Activated CD4-positive, alpha-beta T cell treated with anti-CD3 and anti-CD28 coated beads for 36 hours (primary cell): ENCODE data around the gene OVCA2. TPM values are rescaled to one million over a fixed set of nuclear protein-coding genes. Genes with fewer than 3 reads are reported as not detected.
A peak's percentile ranks its signal among the peaks of the same experiment; 100 is the strongest.

Source experiments
- ATAC-seq: fragments of 200-7000 bp; cut with Tn5 transposase; one replicate; pipeline ENCODE4 v1.10.0; 2021; ENCODE audit warnings: mild to moderate bottlenecking, moderate library complexity
- CTCF ChIA-PET: fragments of 350-600 bp; sonication (Branson Sonifier 250); formaldehyde crosslinking; loops from one replicate; lab custom pipeline; 2021; ENCODE audit warnings: antibody characterized with exemption; lab: Charles Lee
- POLR2A ChIA-PET: fragments of 350-600 bp; sonication (Branson Sonifier 250); formaldehyde crosslinking; loops from one replicate; lab custom pipeline; 2021; ENCODE audit warnings: antibody characterized with exemption, inconsistent platforms; lab: Charles Lee
- DNase-seq: peaks from one replicate; pipeline ENCODE4 v3.0.0-alpha.2; 2020
- H3K27ac Mint-ChIP-seq: one replicate; pipeline ENCODE4 v1.8.0; 2021; ENCODE audit warnings: mixed read lengths
- H3K27me3 Mint-ChIP-seq: one replicate; pipeline ENCODE4 v1.8.0; 2021; ENCODE audit warnings: mixed read lengths
- H3K36me3 Mint-ChIP-seq: one replicate; pipeline ENCODE4 v1.8.0; 2021; ENCODE audit warnings: low read depth, mixed read lengths
- H3K4me1 Mint-ChIP-seq: one replicate; pipeline ENCODE4 v1.8.0; 2021; ENCODE audit warnings: mixed read lengths
- H3K4me3 Mint-ChIP-seq: one replicate; pipeline ENCODE4 v1.8.0; 2021; ENCODE audit warnings: mild to moderate bottlenecking, moderate library complexity, mixed read lengths
- H3K9me3 Mint-ChIP-seq: one replicate; pipeline ENCODE4 v1.8.0; 2021; ENCODE audit warnings: low read depth, mixed read lengths
- intact Hi-C, 2 experiments: fragments of 100-400 bp; cut with DNase I in 1 of 2; cut with micrococcal nuclease in 1 of 2; formaldehyde crosslinking; loops; one replicate each; pipeline versions ENCODE4 v1.14.2 to v1.15.1; 2022 to 2024; cut with DNase I, micrococcal nuclease
- total RNA-seq, 2 experiments: library from RNA; stranded (reverse); gene quantifications; one replicate each; pipeline ENCODE4 v1.2.3, GENCODE V29; 2021

The OVCA2 gene
- total RNA-seq: 10 to 100 TPM; 31.4 to 38.6 TPM

DNA sequence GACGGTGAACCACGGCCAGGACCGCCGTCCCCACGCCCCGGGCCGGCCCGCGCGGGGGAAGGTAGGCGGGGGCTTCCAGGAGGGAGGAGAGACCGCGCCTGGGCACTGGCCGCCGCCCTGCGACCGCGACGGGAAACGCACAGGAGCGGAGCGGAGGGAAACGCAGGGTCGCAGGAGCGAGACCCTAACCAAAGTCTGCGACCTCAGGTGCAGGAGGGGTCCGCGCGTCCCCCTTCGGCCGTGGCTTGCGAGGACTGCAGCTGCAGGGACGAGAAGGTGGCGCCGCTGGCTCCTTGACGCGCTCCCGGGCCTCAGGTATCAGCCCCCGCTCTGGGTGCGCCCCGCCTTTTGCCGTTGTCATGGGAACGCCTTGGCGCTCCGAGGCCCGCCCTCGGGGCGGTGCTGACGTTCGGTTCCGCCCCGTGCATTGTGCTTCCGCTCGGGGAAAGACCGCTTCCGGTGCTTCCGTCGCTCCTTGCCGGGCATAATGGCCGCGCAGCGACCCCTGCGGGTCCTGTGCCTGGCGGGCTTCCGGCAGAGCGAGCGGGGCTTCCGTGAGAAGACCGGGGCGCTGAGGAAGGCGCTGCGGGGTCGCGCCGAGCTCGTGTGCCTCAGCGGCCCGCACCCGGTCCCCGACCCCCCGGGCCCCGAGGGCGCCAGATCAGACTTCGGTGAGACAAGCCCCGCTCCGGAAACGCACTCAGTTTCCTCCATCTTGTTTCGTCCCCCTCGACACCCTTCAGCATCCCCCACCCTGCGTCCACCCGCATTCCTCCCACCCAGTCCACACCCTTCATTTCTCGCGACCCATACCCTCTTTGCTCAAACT is at the start of gene OVCA2:
TSS of gene OVCA2 (plus strand) at position 462 of the 829 bp plus-strand sequence. CDS start at position 488, 26 bp downstream.
- ATAC-seq: peak; percentile 92
- POLR2A ChIA-PET: no interaction called here
- H3K36me3 Mint-ChIP-seq: peaks cover 26% of the 10 kb centered on the region
- CTCF ChIA-PET: interaction anchor here (0.8 to 2.2 kb wide), 6 partner anchors 10 to 29 kb away, joined by 3 to 6 read pairs (median 4); partner anchors contain the start of gene HIC1
- peak; percentile 99 for DNase-seq
- intact Hi-C loops: loop anchor here (1.0 to 5.0 kb wide), 8 partner anchors 11 to 393 kb away; partner anchors contain the start of genes DPH1 (in 1 of the 2), PRPF8 (in 1 of the 2), RILP (in 1 of the 2) and SMG6 (in 1 of the 2)
- no peaks in the 10 kb centered on the region for H3K9me3 Mint-ChIP-seq
- H3K4me1 Mint-ChIP-seq: peaks cover 23% of the 10 kb centered on the region
- H3K4me3 Mint-ChIP-seq: peak within 1 kb of the TSS; percentile 95
- peak within 1 kb of the TSS; percentile 95 for H3K27ac Mint-ChIP-seq
- no peaks in the 10 kb centered on the region for H3K27me3 Mint-ChIP-seq

DNA sequence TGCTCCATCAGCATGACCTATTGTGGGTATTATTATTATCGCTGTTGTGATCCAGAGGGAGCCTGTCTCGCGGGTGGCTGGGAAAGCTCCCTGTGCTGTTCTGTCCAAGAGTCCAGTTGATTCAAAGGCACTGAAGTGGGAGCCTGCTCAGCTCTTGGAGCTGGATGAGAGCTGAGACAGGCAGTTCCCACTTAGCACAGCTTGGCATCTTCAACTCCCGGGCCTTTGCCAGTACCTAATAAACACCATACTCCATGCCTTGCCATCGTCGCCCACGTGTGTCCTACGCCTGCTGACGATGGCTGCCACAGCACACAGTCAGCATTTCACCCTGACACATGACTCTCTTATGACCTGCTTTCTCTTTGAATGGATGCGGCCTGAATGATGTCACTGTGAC is 49.3 kb upstream of the OVCA2 start:
- Mint-ChIP-seq H3K27me3 (peaks cover 17% of the 10 kb centered on the region), H3K27ac (no peak overlapping the region), H3K4me3 (no peak overlapping the region), H3K9me3 (no peaks in the 10 kb centered on the region), H3K36me3 (no peaks in the 10 kb centered on the region), H3K4me1 (no peaks in the 10 kb centered on the region)
- CTCF ChIA-PET: no interaction called here
- DNase-seq: no peak
- ATAC-seq: no peak
- POLR2A ChIA-PET: no interaction called here
- intact Hi-C loops: no loop called here

DNA sequence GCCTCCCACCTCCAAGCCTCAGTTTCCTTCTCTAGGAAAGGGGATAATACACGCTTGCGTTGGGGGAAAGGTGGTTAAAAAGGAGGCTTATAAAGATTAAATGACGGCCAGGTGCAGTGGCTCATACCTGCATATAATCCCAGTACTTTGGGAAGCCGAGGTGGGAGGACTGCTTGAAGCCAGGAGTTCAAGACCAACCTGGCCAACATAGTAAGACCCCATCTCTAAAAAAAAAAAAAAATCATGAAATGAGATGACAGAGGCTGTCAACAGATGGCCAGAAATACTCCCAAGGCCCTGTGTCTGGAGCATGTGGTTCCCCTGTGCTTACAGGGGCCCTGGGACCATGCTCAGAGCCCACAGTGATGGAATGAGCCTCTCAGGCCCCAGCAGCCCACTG is 47.1 kb upstream of the OVCA2 start:
- no peak for ATAC-seq
- no peak for DNase-seq
- no peaks in the 10 kb centered on the region for H3K36me3 Mint-ChIP-seq
- no peak overlapping the region for H3K27ac Mint-ChIP-seq
- H3K9me3 Mint-ChIP-seq: no peaks in the 10 kb centered on the region
- intact Hi-C loops: no loop called here
- ChIA-PET POLR2A (no interaction called here), CTCF (interaction anchor here (0.6 kb wide), 1 partner anchor 9 kb away, joined by 3 read pairs; no protein-coding TSS in a partner anchor)
- H3K4me1 Mint-ChIP-seq: no peaks in the 10 kb centered on the region
- peaks cover 25% of the 10 kb centered on the region for H3K27me3 Mint-ChIP-seq
- no peak overlapping the region for H3K4me3 Mint-ChIP-seq

DNA sequence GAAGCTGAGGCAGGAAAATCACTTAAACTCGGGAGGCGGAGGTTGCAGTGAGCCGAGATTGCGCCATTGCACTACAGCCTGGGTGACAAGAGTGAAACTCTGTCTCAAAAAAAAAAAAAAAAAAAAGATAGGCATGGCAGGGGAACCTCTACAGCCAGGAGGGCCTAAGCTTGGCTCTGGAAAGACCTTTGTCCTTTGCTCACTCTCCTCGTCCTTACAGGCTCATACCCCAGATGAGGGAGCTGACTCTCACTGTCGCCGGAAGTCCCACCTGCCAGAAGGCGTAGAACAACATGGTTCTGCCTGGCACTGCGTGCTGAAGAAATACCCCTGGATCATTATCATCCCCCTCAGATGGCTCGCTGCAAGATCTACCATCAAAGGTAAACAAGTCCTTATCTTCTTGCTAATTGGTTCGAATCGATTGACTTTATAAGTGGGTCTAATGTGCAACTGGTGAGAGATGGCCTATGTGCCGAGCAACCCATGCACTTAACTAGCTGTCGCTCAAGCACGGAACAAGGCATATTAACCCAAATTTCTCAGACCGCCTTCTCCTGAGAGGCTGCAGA is 46.4 kb upstream of the OVCA2 start:
- H3K27me3 Mint-ChIP-seq: peaks cover 25% of the 10 kb centered on the region

DNA sequence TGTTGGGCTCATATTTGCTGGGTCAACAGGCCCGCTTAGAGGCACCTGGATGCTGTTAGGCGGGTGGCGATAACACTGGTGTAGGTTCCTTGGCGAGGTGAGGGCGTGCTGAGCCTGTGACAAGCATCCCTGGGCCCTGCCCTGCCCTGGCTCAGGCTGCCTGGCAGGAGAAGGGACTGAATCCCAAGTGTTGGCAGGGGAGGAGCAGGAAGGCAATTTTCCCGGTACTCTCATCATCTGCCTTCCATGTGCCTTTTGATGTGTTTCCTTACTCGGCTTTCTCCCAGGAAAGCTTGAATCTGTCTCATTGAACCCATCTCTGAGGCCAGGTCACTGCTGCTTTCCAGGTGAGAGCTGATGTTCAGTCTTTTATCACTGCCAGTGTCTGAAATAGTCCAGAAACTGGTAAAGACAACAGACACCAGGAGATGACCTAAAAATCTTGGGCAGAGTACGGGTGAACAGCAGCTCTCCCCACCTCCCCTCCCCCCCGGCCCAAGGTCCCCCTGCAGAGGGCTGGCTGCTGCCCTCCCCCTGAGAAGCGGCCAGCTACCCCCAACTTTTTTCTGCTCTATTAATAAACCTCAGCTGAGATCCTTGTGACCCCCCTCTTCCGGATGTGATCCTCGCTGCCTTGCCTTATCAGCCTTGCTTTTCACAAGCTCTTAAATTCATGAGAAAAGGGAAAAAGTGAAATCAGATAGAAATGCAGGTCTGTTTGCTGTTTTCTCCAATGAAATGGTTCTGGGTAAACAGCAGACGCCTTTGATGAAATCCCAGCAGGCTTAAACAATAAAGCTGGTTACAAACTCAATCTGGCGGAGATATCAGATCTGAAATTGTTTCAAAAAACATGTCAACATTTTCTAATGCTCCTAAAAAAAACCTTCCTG is 45.7 kb upstream of the OVCA2 start:
- POLR2A ChIA-PET: no interaction called here
- DNase-seq (no peak), ATAC-seq (no peak)
- no peak overlapping the region for H3K4me3 Mint-ChIP-seq
- H3K4me1 Mint-ChIP-seq: no peaks in the 10 kb centered on the region
- H3K27ac Mint-ChIP-seq: no peak overlapping the region
- CTCF ChIA-PET: interaction anchor here (0.6 to 0.7 kb wide), 3 partner anchors 218 to 1986 kb away, joined by 3 to 6 read pairs (median 3); no protein-coding TSS in a partner anchor
- H3K9me3 Mint-ChIP-seq: no peaks in the 10 kb centered on the region
- intact Hi-C loops: no loop called here
- peaks cover 23% of the 10 kb centered on the region for H3K27me3 Mint-ChIP-seq
- H3K36me3 Mint-ChIP-seq: no peaks in the 10 kb centered on the region

More for the DNA sequence above, 46.4 kb upstream of the OVCA2 start:
- Mint-ChIP-seq H3K9me3 (no peaks in the 10 kb centered on the region), H3K36me3 (no peaks in the 10 kb centered on the region), H3K4me3 (no peak overlapping the region), H3K4me1 (no peaks in the 10 kb centered on the region), H3K27ac (no peak overlapping the region)
- CTCF ChIA-PET: interaction anchor here (0.7 kb wide), 1 partner anchor 385 kb away, joined by 6 read pairs; no protein-coding TSS in a partner anchor
- DNase-seq (no peak), ATAC-seq (no peak)
- intact Hi-C loops: no loop called here
- POLR2A ChIA-PET: no interaction called here

DNA sequence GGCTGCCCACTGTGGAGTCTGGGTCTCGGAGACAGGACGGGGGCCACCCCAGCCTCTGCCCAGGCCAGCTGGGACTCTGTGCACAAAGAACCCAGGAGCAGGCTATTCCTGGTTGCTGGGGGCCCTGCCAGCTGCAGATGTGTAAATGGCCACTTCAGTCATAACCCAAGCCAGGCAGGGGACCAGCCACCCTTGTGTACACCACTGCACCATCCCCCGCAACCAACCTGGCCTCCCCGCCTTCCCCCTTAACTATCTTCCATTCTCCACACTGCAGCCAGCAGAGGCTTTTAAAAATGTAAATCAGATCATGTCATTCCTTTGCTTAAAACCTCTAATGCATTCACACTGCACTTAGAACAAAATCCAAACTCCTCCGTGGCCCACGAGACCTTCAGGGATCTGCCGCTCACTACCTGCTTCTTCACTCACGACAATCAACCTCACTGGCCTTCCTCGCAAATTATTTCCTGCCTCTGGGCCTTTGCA is 45.0 kb upstream of the OVCA2 start:
- H3K4me3 Mint-ChIP-seq: no peak overlapping the region
- peaks cover 23% of the 10 kb centered on the region for H3K27me3 Mint-ChIP-seq
- no peaks in the 10 kb centered on the region for H3K4me1 Mint-ChIP-seq
- no peaks in the 10 kb centered on the region for H3K36me3 Mint-ChIP-seq
- CTCF ChIA-PET: interaction anchor here (0.6 kb wide), 1 partner anchor 201 kb away, joined by 4 read pairs; no protein-coding TSS in a partner anchor
- ATAC-seq (no peak), DNase-seq (no peak)
- no peaks in the 10 kb centered on the region for H3K9me3 Mint-ChIP-seq
- intact Hi-C loops: no loop called here
- H3K27ac Mint-ChIP-seq: no peak overlapping the region
- POLR2A ChIA-PET: no interaction called here

DNA sequence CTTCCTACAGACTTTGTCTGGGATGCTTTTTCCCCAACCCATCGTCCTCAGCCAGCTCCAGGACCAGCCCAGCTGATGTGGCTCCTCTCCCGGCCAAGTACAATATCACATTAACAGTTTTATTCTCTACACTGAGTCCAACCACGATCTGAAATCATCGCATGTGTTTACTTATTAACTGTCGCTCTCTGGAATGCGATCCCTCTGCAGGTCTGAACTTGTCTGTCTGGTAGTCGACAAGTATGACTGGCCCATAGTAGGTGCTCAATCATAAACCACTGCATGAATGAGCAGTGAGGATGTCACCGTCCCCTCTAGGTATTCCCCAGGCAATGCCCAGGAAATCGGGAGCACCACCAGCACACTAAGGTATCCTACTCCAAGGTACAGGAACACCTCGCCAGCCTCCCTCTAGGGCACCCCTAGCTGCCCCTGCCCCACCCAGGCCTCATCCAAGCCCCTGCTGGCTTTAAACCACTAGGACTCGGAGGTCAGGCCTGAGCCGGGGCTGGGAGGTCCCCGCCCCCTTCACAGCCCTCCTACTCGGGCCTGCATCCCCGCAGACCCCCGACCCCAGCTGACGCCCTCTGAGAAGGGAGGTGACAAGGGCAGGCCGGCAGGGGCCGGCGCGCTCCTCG is 44.4 kb upstream of the OVCA2 start:
- ChIA-PET CTCF (interaction anchor here (0.6 kb wide), 1 partner anchor 200 kb away, joined by 4 read pairs; no protein-coding TSS in a partner anchor), POLR2A (no interaction called here)
- ATAC-seq: no peak
- no peak overlapping the region for H3K27ac Mint-ChIP-seq
- H3K4me3 Mint-ChIP-seq: no peak overlapping the region
- intact Hi-C loops: no loop called here
- no peak for DNase-seq
- no peaks in the 10 kb centered on the region for H3K36me3 Mint-ChIP-seq
- peaks cover 23% of the 10 kb centered on the region for H3K27me3 Mint-ChIP-seq
- H3K4me1 Mint-ChIP-seq: no peaks in the 10 kb centered on the region
- H3K9me3 Mint-ChIP-seq: no peaks in the 10 kb centered on the region

DNA sequence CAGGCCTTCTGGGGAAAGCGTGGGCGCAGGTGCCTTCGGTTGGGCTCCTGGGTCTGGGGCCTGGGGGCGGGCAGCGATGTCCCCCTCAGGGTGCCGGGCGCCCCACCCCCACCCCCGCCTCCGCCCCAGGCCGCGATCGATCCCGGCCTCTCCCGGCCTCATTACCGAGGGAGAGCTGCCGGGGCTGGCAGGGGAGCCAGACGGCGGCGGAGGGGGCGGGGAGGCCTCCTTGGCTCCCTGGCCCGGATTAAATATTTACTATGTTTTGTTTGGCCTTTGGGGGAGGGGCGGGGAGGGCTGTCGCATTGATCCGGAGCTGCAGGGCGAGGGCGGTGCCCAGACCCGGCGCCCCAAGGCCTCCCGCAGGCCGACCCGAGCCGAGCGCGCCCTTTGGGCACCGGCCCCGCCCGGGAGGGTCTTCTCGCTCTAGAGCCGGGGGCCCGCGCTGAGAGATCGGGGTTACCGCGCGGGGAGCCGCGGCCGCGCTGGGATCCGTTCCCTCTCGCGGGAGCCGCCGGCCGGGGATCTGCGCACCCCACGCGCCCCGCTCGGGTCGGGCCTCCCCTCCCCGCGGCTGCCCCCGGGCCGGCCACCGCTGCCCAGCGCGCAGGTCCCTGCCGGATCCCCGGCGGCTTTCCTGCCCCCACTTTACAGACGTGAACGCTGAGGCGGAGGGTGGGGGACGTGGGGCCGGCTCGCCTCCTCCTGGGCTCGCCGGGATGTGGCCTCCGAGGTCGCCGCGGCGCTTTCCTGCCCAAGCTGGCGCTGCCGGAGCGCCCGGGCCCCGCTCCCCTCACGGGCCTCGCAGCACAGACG is 43.7 kb upstream of the OVCA2 start:
- Mint-ChIP-seq H3K27me3 (peaks cover 23% of the 10 kb centered on the region), H3K36me3 (no peaks in the 10 kb centered on the region), H3K27ac (no peak overlapping the region), H3K9me3 (no peaks in the 10 kb centered on the region), H3K4me1 (no peaks in the 10 kb centered on the region), H3K4me3 (no peak overlapping the region)
- POLR2A ChIA-PET: no interaction called here
- DNase-seq (peak; percentile 27), ATAC-seq (peak; percentile 30)
- CTCF ChIA-PET: no interaction called here
- intact Hi-C loops: no loop called here

DNA sequence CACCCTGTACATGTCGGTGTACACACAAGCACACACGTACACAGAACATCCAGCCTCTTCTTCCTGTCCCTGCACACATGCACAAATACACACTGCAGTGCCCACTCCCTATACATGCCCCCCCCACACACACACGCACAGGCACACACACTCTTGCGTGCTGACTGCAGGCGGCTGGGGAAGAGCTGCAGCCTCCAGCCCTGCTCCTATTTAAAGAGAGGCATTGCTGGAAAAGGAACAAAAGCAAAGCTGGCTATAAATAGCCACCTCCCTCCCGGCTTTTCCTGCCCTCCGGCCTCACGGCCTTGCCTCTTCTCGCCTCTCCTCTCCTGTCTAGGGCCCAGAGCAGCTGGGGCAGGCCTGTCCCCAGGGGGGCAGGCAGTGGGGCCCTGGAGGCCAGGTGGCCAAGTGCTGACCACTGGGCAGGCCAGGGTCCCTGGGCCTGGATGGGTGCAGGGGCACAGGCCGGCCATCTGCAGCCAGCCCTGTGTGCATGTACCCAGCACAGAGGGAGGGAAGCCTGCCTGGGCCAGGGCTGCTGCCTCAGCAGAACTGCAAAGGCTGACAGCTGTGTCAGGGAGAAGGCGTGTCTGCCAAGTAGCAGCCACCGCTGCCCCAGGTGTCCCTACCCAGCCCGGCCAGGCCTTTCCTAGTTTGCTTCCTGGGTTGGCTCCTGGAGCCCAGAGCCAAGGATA is 42.1 kb upstream of the OVCA2 start:
- H3K27me3 Mint-ChIP-seq: peaks cover 23% of the 10 kb centered on the region
- no peak overlapping the region for H3K4me3 Mint-ChIP-seq
- intact Hi-C loops: no loop called here
- H3K36me3 Mint-ChIP-seq: no peaks in the 10 kb centered on the region
- no peak overlapping the region for H3K27ac Mint-ChIP-seq
- POLR2A ChIA-PET: no interaction called here
- CTCF ChIA-PET: interaction anchor here (0.5 to 0.7 kb wide), 2 partner anchors 29 to 967 kb away, joined by 4 to 5 read pairs; no protein-coding TSS in a partner anchor
- no peak for ATAC-seq
- DNase-seq: no peak
- no peaks in the 10 kb centered on the region for H3K4me1 Mint-ChIP-seq
- no peaks in the 10 kb centered on the region for H3K9me3 Mint-ChIP-seq
